Kasumi-1 (cell line): ENCODE results near the gene SPI1.

Experiments
- DNase-seq, 2 experiments: peaks; one replicate each; lab custom pipeline; 2025; lab: John Stamatoyannopoulos, UW

Gene SPI1

GRCh38 chr11:47406896-47407745 lies 28.8 kb upstream of the SPI1 start:
- DNase-seq: no peak

GRCh38 chr11:47403571-47403970 lies 25.2 kb upstream of the SPI1 start:
- no peak for DNase-seq

DNA sequence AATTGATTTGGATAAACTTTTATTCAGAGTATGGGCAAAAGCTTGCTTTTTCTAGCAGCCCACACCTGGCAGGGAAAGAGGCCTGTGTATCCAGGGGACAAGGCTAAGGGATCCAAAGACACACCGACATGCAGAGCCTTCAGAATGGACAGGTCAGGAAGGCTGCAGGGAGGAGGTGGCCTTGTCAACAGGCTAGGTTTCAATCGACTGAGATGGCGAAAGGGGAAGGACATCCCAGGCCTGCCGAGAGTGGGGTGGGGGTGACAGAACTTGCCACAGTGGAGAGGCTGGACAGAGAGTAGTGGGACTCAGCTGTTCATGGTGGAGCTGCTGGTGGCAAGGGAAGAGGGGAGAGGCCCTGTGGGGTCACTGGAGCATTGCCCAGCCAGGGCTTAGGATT lies 24.8 kb upstream of the SPI1 start:
- no peak for DNase-seq

- no peak for DNase-seq
Measured at GRCh38 chr11:47400768-47401279, 22.5 kb upstream of the SPI1 start.

GRCh38 chr11:47399860-47400767 lies 21.8 kb upstream of the SPI1 start:
- no peak for DNase-seq

DNA sequence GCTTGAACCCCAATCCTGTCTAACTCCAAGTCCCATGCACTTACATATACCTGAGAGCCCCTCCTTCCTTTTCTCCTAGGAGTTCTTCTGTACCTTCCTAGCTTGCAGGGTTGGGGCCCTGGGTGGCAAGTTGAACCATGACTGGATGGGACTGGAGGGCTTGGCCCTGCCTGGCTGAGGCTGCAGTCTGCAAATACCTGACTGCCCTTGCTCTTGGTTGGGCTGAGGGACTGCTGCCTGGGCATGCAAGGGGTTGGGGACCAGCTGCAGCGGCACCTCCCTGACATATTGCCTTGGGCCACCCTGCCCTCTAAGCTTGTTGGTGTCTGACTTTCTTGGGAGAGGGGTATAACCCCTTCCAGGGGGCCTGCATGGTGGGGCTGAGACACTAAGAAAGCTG lies 20.2 kb upstream of the SPI1 start:
- no peak for DNase-seq

DNA sequence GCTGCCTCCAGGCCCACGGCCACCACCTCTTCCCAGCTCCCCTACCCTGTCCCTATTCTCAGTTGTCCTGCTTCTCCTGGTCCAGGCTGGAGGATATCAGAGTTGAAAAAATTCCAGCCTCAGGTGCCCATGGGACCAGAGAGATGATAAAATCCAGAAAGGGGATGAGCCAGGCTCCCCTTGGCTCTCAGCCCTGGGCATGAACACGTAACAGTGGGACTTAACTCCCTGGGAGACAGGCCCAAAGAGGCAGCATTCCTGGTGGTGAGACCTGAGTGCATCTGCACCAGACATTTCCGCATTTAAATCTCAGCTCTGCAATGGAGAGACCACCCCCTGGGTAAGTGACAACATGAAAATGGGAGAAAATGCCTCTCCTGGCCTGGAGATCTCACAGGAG lies 19.7 kb upstream of the SPI1 start:
- no peak for DNase-seq

- no peak for DNase-seq
Measured at GRCh38 chr11:47396049-47396320, 17.6 kb upstream of the SPI1 start.

DNA sequence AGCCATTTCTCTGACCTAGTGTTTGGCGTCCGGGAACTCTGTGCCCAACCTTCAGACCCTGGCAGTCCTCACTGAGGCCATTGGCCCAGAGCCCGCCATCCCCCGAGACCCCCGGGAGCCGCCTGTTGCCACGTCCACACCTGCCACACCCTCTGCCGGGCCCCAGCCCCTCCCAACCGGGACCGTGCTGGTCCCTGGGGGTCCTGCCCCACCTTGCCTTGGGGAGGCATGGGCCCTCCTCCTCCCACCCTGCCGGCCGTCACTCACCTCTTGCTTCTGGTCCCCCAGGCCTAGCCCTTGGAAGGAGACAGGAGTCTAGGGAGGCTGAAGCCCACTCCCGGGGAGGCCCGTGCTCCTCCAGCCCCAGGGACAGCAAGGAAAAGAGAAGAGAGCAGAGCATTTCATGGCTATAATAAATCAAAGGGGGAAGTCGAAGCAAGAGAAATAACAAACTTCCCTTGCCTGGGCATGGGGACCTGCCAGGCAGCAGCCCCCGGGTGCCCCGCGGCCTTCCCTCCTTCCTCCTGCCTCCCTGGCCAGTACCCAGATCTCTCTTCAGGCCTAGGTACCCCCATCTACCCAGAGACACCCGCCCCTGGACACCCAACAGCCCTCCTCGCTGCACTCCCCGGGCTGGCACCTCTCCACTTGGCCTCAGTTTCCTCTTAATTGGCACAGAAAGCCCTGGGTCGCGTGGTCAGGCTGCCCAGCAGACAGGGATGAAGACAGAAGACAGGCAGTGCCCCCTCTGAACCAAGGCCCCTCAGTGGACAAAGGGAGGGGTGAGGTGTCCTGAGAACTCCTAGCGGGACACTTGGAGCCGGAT lies 17.1 kb upstream of the SPI1 start:
- DNase-seq: no peak

DNA sequence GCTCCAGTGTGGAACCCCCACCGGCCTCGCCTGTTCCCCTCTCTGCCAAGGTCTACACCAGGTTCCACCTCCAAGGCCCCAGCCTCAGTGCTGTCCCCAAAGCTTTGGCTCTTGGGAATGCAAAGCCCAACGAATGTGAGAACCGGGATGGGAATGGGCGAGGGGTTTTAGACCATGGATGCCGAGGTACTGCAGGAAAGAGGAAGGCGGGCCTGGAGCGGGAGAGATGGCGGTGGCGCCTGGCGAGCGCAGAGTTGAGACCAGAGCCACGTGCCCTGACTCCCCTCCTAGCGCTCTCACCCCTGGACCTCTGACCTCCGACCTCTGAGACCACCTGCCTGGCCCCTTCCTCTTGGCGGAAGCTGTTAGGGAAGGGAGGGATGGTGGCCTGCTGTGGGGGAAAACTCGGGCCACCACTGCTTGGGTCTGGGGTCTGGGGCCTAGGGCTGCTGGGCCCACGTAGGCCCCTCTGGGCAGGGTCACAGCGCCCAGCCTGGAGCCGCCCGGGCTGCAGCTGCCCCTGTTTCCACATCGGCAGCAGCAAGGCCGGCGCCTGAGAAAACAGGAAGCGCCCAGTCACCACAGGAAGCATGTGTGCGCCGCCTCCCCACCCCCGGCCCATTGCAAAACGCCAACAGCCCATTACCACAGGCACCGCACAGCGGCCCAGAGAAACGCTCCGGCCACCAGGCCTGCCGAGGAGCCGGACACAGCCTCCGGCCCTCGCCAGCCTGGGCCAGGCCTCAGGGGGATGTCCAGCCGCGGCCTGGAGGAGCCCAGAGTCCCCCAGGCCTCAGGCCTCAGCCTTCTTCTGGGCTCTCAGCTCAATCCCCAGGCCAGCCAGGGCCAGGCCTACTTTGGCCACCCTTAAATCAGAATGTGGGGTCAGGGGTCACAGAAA lies 16.2 kb upstream of the SPI1 start:
- peak; percentile 79 for DNase-seq

DNA sequence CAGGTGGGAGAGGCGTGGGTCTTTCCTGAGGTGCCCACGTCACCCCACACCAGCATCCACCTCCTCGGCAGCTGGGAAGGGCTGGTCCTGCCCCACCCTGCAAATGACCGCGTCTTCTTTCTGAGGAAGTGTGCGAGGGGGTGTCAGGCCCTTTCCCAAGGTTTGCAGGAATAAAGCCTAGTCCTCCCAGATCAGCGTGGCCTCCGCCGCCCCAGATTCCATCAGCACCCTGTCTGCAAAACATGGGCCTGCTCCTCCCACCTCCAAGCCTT lies 15.6 kb upstream of the SPI1 start:
- no peak for DNase-seq

GRCh38 chr11:47393163-47394049 lies 15.1 kb upstream of the SPI1 start:
- peak in 1 of 2 experiments; percentile 33 for DNase-seq

DNA sequence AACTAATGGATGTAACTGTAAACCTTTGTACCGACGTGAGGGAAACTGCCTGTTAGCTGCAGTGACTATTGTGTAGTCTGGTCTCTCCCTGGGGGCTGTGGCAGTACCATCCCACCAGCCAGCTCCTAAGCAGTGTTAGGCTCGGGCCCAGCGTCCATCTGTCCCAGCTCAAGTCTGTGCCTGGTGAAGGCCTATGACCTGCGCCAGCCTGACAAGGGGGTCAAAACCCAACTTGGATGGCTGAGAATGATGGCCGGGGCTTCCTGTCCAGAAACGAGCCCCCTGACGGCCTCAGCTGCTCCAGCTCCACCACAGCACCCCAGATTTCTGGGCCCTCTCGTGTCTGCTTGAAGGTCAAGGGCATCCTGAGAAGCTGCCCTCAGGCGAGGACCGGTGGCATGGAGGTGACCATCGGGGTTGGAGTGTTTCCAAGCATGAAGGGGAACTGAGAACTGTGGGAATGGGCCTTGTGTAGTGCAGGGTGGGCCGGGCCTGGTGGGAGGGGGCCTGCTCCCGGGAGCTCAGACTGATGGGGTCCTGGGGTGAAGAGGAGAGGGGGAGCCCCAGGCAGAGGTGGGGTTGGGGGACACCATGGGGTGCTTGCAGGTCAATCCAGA lies 14.3 kb upstream of the SPI1 start:
- DNase-seq: no peak

- no peak for DNase-seq
Measured at GRCh38 chr11:47391711-47392432, 13.5 kb upstream of the SPI1 start.

GRCh38 chr11:47391077-47391583 lies 12.8 kb upstream of the SPI1 start:
- no peak for DNase-seq

- no peak for DNase-seq
Measured at GRCh38 chr11:47390422-47390760, 12.0 kb upstream of the SPI1 start.

DNA sequence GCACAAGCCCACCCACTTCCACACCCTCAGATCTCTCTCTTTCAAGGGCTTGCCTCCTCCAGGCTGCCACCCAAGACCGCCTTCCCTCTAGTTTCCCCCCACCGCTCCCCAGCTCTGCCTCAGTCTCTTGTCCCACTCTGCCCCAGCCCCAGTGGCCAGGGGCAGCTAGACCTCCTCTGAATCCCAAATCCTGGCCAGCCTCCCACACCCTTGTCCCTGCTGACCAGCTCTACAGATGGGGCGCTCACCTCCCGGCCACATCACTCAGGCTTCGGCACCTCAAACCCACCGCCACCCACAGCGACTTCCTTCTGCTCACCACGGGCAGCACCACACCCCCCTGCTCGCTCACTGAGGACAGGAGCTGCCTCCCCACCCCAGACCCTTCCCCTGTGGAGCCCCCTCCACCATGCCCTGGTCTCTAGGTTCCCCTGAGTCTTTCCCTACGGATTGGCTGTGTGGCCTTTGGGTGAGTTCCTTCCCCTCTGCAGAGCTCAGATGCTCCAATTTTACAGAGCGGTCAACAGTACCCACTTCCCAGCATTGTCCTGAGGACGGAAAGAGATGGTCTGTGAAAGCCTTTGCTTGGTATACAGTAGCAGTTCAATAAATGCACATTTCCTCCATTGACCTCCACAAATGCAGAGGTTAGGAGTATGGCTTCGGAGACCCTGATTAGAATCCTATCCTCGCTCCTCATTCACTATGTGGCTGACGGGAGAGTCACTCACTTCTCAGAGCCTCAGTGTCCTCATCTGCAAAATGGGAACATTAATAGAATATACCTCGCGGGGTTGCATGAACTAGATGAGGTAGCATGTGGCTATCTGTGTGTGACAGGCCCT lies 11.5 kb upstream of the SPI1 start:
- no peak for DNase-seq
